Thyroid gland (tissue), 4 donors: Measurements from ENCODE around the gene DROSHA.

Source experiments
- CTCF ChIP-seq, 6 experiments: fragments of 200-600 bp in 3 of 6; fragments of 450-650 bp in 3 of 6; sonication (generic) in 3 of 6; IDR thresholded peaks; one replicate each; pipeline ENCODE4 v1.5.1; 2016 to 2019; ENCODE audit warnings: antibody characterized with exemption in 6 of 6, mild to moderate bottlenecking in 2 of 6, inconsistent platforms in 1 of 6, moderate library complexity in 1 of 6
- POLR2A ChIP-seq, 2 donors: fragments of 450-650 bp; IDR thresholded peaks; one replicate each; pipeline ENCODE4 v1.6.1; 2017; ENCODE audit warnings: antibody characterized with exemption in 2 of 2, mild to moderate bottlenecking in 2 of 2, moderate library complexity in 1 of 2

GRCh38 chr5:31563216-31563615, 31.3 kb upstream of the DROSHA start:
- TF ChIP-seq CTCF (IDR thresholded peaks at IDR 0.05) = no peak
- no peak for TF ChIP-seq POLR2A (IDR thresholded peaks at IDR 0.05)
